Measurements from ENCODE around the gene PTPRA.

Gene PTPRA

DNA sequence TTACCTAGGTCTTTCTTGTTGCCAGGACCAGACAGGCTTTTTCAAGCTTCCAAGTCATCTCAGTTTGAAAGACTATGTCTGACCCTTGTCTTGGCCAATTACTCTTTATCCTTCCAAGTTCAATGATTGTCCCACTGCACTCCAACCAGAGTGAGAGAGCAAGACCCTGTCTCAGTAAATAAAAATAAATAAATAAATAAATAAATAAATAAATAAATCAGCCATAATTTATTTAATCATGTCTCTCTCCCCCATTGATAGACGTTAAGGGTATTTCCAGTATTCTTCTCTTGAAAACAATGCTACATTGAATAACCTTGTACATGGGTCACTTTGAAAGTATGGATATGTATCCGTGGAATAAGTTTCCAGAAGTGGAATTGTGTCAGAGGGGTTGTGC, 83.2 kb downstream of the PTPRA start:
- Histone ChIP-seq H3K27me3 (ENCODE audit: insufficient read depth, low read length) (no peaks in the 10 kb centered on the region), H2BK5ac (ENCODE audit: low read depth, low read length, poor library complexity) (no peak overlapping the region), H3K14ac (ENCODE audit: low read length) (no peak overlapping the region), H3K4ac (ENCODE audit: low read depth, low read length) (no peak overlapping the region), H3K79me1 (ENCODE audit: low read length) (no peaks in the 10 kb centered on the region), H2BK120ac (ENCODE audit: insufficient read depth, low read length, poor library complexity) (no peak overlapping the region), H3K36me3 (ENCODE audit: control insufficient read depth in 1 of 2, insufficient read depth in 2 of 2, low read length in 2 of 2) (peaks cover 3 to 7% of the 10 kb centered on the region in 2 experiments), H2BK12ac (ENCODE audit: low read length) (no peak overlapping the region), H3K9me3 (ENCODE audit: insufficient read depth, low read depth, low read length) (no peaks in the 10 kb centered on the region), H4K8ac (ENCODE audit: low read depth, low read length) (no peak overlapping the region), H3K79me2 (ENCODE audit: control insufficient read depth, insufficient read depth, low read length, poor library complexity) (no peaks in the 10 kb centered on the region), H2AK5ac (ENCODE audit: low read length) (no peak overlapping the region), H4K12ac (ENCODE audit: low read depth, low read length) (no peak overlapping the region), H3K4me2 (ENCODE audit: low read length) (no peak overlapping the region), H3K4me1 (ENCODE audit: control insufficient read depth in 1 of 2, insufficient read depth in 2 of 2, low read length in 2 of 2) (no peaks in the 10 kb centered on the region), H3K9ac (ENCODE audit: low read length) (no peak overlapping the region), H3K18ac (ENCODE audit: low read length) (no peak overlapping the region), H4K91ac (ENCODE audit: low read depth, low read length) (no peak overlapping the region), H3K4me3 (ENCODE audit: low read depth, low read length) (no peak overlapping the region), H3K23ac (ENCODE audit: low read length) (no peak overlapping the region), H3K27ac (ENCODE audit: low read depth, low read length) (no peak overlapping the region), H2AFZ (ENCODE audit: insufficient read depth, low read length, poor library complexity) (no peak overlapping the region)
- DNase-seq = no peak
- no CpG with 5 or more reads among the region's 2 CpGs for WGBS (ENCODE audit: extremely low coverage, insufficient coverage, insufficient read length)

DNA sequence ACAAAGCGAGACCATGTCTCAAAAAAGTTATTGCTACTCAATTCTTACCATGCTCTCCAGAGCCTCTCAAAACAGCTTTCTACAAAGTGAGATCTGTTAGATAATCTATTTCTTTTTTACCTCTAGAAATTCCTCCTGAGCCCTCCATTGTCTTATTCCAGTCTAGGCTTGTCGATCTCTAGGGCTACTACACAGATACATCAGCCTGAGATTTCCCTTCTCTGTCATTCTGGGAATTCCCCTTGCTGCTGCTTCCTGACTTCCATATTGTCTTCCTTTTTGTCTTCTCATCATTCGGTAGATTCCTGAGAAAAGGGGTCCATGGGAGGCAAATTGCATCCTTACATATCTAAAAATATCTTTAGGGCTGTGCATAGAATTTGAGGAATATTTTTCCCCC, 94.6 kb downstream of the PTPRA start:
- H3K27ac ChIP-seq (ENCODE audit: low read depth, low read length) = no peak overlapping the region
- H3K9ac ChIP-seq (ENCODE audit: low read length) = no peak overlapping the region
- H4K8ac ChIP-seq (ENCODE audit: low read depth, low read length) = no peak overlapping the region
- H2BK120ac ChIP-seq (ENCODE audit: insufficient read depth, low read length, poor library complexity) = no peak overlapping the region
- no peak overlapping the region for H2AK5ac ChIP-seq (ENCODE audit: low read length)
- no peak overlapping the region for H3K18ac ChIP-seq (ENCODE audit: low read length)
- H3K9me3 ChIP-seq (ENCODE audit: insufficient read depth, low read depth, low read length) = no peaks in the 10 kb centered on the region
- H2BK12ac ChIP-seq (ENCODE audit: low read length) = no peak overlapping the region
- no peak overlapping the region for H2AFZ ChIP-seq (ENCODE audit: insufficient read depth, low read length, poor library complexity)
- H3K4me2 ChIP-seq (ENCODE audit: low read length) = no peak overlapping the region
- no peak overlapping the region for H3K23ac ChIP-seq (ENCODE audit: low read length)
- DNase-seq = no peak
- no peak overlapping the region for H3K4ac ChIP-seq (ENCODE audit: low read depth, low read length)
- H3K4me3 ChIP-seq (ENCODE audit: low read depth, low read length) = no peak overlapping the region
- WGBS (ENCODE audit: extremely low coverage, insufficient coverage, insufficient read length) = no CpG with 5 or more reads among the region's 3 CpGs
- H3K4me1 ChIP-seq (ENCODE audit: control insufficient read depth in 1 of 2, insufficient read depth in 2 of 2, low read length in 2 of 2) = no peaks in the 10 kb centered on the region
- no peaks in the 10 kb centered on the region for H3K79me2 ChIP-seq (ENCODE audit: control insufficient read depth, insufficient read depth, low read length, poor library complexity)
- no peak overlapping the region for H4K12ac ChIP-seq (ENCODE audit: low read depth, low read length)
- no peak overlapping the region for H3K14ac ChIP-seq (ENCODE audit: low read length)
- H4K91ac ChIP-seq (ENCODE audit: low read depth, low read length) = no peak overlapping the region
- H3K27me3 ChIP-seq (ENCODE audit: insufficient read depth, low read length) = no peaks in the 10 kb centered on the region
- no peaks in the 10 kb centered on the region for H3K79me1 ChIP-seq (ENCODE audit: low read length)
- H2BK5ac ChIP-seq (ENCODE audit: low read depth, low read length, poor library complexity) = no peak overlapping the region
- peaks cover 1 to 2% of the 10 kb centered on the region in 2 experiments for H3K36me3 ChIP-seq (ENCODE audit: control insufficient read depth in 1 of 2, insufficient read depth in 2 of 2, low read length in 2 of 2)

DNA sequence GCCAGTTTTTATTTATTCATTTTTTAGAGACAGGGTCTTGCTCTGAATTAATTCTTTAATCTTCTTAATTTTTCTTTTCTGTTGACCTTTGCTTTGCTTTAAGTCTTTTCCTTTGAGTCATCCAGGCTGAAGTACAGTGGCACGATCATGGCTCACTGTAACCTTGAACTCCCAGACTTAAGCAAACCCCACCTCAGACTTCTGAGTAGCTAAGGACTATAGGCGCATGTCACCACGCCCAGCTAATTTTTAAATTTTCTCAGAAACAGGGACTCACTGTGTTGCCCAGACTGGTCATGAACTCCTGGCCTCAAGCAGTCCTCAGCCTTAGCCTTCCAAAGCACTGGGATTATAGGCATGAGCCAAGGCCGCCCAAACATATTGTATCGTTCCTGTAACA, 98.8 kb downstream of the PTPRA start:
- Histone ChIP-seq H3K4ac (ENCODE audit: low read depth, low read length) (no peak overlapping the region), H3K4me3 (ENCODE audit: low read depth, low read length) (no peak overlapping the region), H3K27me3 (ENCODE audit: insufficient read depth, low read length) (no peaks in the 10 kb centered on the region), H3K23ac (ENCODE audit: low read length) (no peak overlapping the region), H4K91ac (ENCODE audit: low read depth, low read length) (no peak overlapping the region), H2AK5ac (ENCODE audit: low read length) (no peak overlapping the region), H3K9ac (ENCODE audit: low read length) (no peak overlapping the region), H4K12ac (ENCODE audit: low read depth, low read length) (no peak overlapping the region), H2BK12ac (ENCODE audit: low read length) (no peak overlapping the region), H2BK120ac (ENCODE audit: insufficient read depth, low read length, poor library complexity) (no peak overlapping the region), H3K4me2 (ENCODE audit: low read length) (no peak overlapping the region), H2BK5ac (ENCODE audit: low read depth, low read length, poor library complexity) (no peak overlapping the region), H3K36me3 (ENCODE audit: control insufficient read depth in 1 of 2, insufficient read depth in 2 of 2, low read length in 2 of 2) (peaks cover 0 to 1% of the 10 kb centered on the region in 2 experiments), H3K14ac (ENCODE audit: low read length) (no peak overlapping the region), H3K4me1 (ENCODE audit: control insufficient read depth in 1 of 2, insufficient read depth in 2 of 2, low read length in 2 of 2) (peaks cover 0 to 3% of the 10 kb centered on the region in 2 experiments), H3K9me3 (ENCODE audit: insufficient read depth, low read depth, low read length) (no peaks in the 10 kb centered on the region), H3K18ac (ENCODE audit: low read length) (no peak overlapping the region), H3K27ac (ENCODE audit: low read depth, low read length) (no peak overlapping the region), H3K79me1 (ENCODE audit: low read length) (no peaks in the 10 kb centered on the region), H3K79me2 (ENCODE audit: control insufficient read depth, insufficient read depth, low read length, poor library complexity) (no peaks in the 10 kb centered on the region), H4K8ac (ENCODE audit: low read depth, low read length) (no peak overlapping the region), H2AFZ (ENCODE audit: insufficient read depth, low read length, poor library complexity) (no peak overlapping the region)
- DNase-seq = no peak
- WGBS (ENCODE audit: extremely low coverage, insufficient coverage, insufficient read length) = no CpG with 5 or more reads among the region's 5 CpGs

DNA sequence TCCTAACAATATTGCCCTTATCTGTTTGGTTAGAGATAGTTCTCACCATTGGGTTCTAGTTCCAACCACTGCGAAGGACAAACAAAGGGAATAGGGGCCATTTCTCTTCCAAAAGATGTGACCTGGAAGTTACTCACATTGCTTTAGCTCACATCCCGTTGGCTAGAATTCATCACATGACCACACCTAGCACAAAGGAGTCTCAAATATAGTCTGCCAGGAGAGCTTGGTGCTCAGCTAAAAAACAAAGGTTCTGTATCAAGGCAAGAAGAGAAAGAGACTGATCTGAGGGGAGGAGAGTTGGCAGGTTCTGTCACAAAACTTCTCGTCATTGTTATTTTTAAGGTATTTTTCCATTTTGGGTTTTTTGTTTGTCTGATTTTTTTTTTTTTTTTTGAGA, 100.3 kb downstream of the PTPRA start:
- no peak overlapping the region for H3K4me3 ChIP-seq (ENCODE audit: low read depth, low read length)
- H3K27me3 ChIP-seq (ENCODE audit: insufficient read depth, low read length) = no peaks in the 10 kb centered on the region
- H4K91ac ChIP-seq (ENCODE audit: low read depth, low read length) = no peak overlapping the region
- no peak overlapping the region for H2BK12ac ChIP-seq (ENCODE audit: low read length)
- H3K18ac ChIP-seq (ENCODE audit: low read length) = no peak overlapping the region
- H2AK5ac ChIP-seq (ENCODE audit: low read length) = no peak overlapping the region
- no peak overlapping the region for H3K14ac ChIP-seq (ENCODE audit: low read length)
- H2AFZ ChIP-seq (ENCODE audit: insufficient read depth, low read length, poor library complexity) = no peak overlapping the region
- H3K4me1 ChIP-seq (ENCODE audit: control insufficient read depth in 1 of 2, insufficient read depth in 2 of 2, low read length in 2 of 2) = peaks cover 0 to 3% of the 10 kb centered on the region in 2 experiments
- H3K23ac ChIP-seq (ENCODE audit: low read length) = no peak overlapping the region
- no peak overlapping the region for H4K12ac ChIP-seq (ENCODE audit: low read depth, low read length)
- no peak for DNase-seq
- no peaks in the 10 kb centered on the region for H3K79me1 ChIP-seq (ENCODE audit: low read length)
- H3K4me2 ChIP-seq (ENCODE audit: low read length) = no peak overlapping the region
- H3K79me2 ChIP-seq (ENCODE audit: control insufficient read depth, insufficient read depth, low read length, poor library complexity) = no peaks in the 10 kb centered on the region
- H3K27ac ChIP-seq (ENCODE audit: low read depth, low read length) = no peak overlapping the region
- no peaks in the 10 kb centered on the region for H3K9me3 ChIP-seq (ENCODE audit: insufficient read depth, low read depth, low read length)
- peaks cover 0 to 1% of the 10 kb centered on the region in 2 experiments for H3K36me3 ChIP-seq (ENCODE audit: control insufficient read depth in 1 of 2, insufficient read depth in 2 of 2, low read length in 2 of 2)
- no CpG with 5 or more reads among the region's 3 CpGs for WGBS (ENCODE audit: extremely low coverage, insufficient coverage, insufficient read length)
- no peak overlapping the region for H3K9ac ChIP-seq (ENCODE audit: low read length)
- H4K8ac ChIP-seq (ENCODE audit: low read depth, low read length) = no peak overlapping the region
- no peak overlapping the region for H3K4ac ChIP-seq (ENCODE audit: low read depth, low read length)
- H2BK120ac ChIP-seq (ENCODE audit: insufficient read depth, low read length, poor library complexity) = no peak overlapping the region
- H2BK5ac ChIP-seq (ENCODE audit: low read depth, low read length, poor library complexity) = no peak overlapping the region
